ENCODE data around the gene VTI1A. TPM values are rescaled to one million over a fixed set of nuclear protein-coding genes. Genes with fewer than 3 reads are reported as not detected.

The VTI1A gene
- total and polyA plus RNA-seq, 2 experiments from 2014 or later = 26.8 to 31.0 TPM

DNA sequence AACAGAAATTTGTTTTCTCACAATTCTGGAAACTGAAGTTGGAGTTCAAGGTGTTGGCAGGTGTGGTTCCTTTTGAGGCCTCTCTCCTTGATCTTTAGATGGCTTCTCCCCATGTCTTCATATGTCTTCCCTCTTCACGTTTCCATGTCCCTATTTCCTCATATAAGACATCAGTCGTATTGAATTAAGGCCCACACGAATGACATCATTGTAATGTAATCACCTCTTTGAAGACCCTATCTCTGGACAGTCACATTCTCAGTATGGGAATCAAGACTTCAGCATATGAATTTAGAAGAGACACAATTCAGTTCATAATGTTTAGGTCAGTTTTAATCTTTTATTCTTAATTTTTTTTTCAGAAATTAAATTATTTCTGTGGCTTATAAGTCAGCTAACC lies 19.8 kb downstream of the VTI1A start:
- H2AFZ ChIP-seq = no peak overlapping the region
- H3K4me3 ChIP-seq = no peak overlapping the region
- no peaks in the 10 kb centered on the region for H4K20me1 ChIP-seq (replicated peaks; ENCODE audit: insufficient read depth)
- Mint-ChIP-seq H3K4me3 (no peak overlapping the region), H3K27ac (no peak overlapping the region), H3K9me3 (peaks cover 3% of the 10 kb centered on the region; the same call in 1 of the 3 replicates), H3K27me3 (ENCODE audit: insufficient read depth, low read depth, poor library complexity) (no peaks in the 10 kb centered on the region), H3K4me1 (peaks cover under 1% of the 10 kb centered on the region; the same call in 1 of the 3 replicates), H3K36me3 (ENCODE audit: low read depth) (peaks cover 30% of the 10 kb centered on the region)
- ATAC-seq (no peak), DNase-seq (ENCODE audit: low spot score) (no peak)
- peaks cover 15% of the 10 kb centered on the region; the same call in 1 of the 2 replicates for H3K36me3 ChIP-seq (ENCODE audit: insufficient read depth)
- no peaks in the 10 kb centered on the region for H3K27me3 ChIP-seq (ENCODE audit: insufficient read depth)
- no peaks in the 10 kb centered on the region for H3K79me2 ChIP-seq (replicated peaks; ENCODE audit: insufficient read depth)
- H3K9me2 ChIP-seq (ENCODE audit: insufficient read depth) = no peaks in the 10 kb centered on the region
- no peaks in the 10 kb centered on the region for H3F3A ChIP-seq (replicated peaks; ENCODE audit: low read depth)
- H3K27ac ChIP-seq (ENCODE audit: low read depth) = no peak overlapping the region
- TF ChIP-seq ZNF331 (CRISPR knock-in tag; IDR thresholded peaks at IDR 0.05; ENCODE audit: low read depth) (no peak), EZH2phosphoT487 (IDR thresholded peaks at IDR 0.05; ENCODE audit: unreplicated experiment) (no peak), ZNF114 (CRISPR knock-in tag; IDR thresholded peaks at IDR 0.05) (no peak), NANOG (IDR thresholded peaks at IDR 0.05; ENCODE audit: borderline replicate concordance) (no peak), CREB1 (CRISPR knock-in tag; IDR thresholded peaks at IDR 0.05; ENCODE audit: low read depth) (no peak), JUNB (IDR thresholded peaks at IDR 0.05; ENCODE audit: unreplicated experiment) (no peak), EZH2 (IDR thresholded peaks at IDR 0.05; ENCODE audit: low read depth, unreplicated experiment) (no peak), POLR2AphosphoS5 (IDR thresholded peaks at IDR 0.05; ENCODE audit: low read depth) (no peak), STAT1 (IDR thresholded peaks at IDR 0.05; ENCODE audit: unreplicated experiment) (no peak)
- TF ChIP-seq, protein P1, sequence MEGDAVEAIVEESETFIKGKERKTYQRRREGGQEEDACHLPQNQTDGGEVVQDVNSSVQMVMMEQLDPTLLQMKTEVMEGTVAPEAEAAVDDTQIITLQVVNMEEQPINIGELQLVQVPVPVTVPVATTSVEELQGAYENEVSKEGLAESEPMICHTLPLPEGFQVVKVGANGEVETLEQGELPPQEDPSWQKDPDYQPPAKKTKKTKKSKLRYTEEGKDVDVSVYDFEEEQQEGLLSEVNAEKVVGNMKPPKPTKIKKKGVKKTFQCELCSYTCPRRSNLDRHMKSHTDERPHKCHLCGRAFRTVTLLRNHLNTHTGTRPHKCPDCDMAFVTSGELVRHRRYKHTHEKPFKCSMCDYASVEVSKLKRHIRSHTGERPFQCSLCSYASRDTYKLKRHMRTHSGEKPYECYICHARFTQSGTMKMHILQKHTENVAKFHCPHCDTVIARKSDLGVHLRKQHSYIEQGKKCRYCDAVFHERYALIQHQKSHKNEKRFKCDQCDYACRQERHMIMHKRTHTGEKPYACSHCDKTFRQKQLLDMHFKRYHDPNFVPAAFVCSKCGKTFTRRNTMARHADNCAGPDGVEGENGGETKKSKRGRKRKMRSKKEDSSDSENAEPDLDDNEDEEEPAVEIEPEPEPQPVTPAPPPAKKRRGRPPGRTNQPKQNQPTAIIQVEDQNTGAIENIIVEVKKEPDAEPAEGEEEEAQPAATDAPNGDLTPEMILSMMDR (conservative IDR thresholded peaks at IDR 0.05; ENCODE audit: low read depth in 2 of 2) = no peak
- TF ChIP-seq, protein P2, sequence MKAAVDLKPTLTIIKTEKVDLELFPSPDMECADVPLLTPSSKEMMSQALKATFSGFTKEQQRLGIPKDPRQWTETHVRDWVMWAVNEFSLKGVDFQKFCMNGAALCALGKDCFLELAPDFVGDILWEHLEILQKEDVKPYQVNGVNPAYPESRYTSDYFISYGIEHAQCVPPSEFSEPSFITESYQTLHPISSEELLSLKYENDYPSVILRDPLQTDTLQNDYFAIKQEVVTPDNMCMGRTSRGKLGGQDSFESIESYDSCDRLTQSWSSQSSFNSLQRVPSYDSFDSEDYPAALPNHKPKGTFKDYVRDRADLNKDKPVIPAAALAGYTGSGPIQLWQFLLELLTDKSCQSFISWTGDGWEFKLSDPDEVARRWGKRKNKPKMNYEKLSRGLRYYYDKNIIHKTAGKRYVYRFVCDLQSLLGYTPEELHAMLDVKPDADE (IDR thresholded peaks at IDR 0.05) = no peak
- TF ChIP-seq, protein P3, sequence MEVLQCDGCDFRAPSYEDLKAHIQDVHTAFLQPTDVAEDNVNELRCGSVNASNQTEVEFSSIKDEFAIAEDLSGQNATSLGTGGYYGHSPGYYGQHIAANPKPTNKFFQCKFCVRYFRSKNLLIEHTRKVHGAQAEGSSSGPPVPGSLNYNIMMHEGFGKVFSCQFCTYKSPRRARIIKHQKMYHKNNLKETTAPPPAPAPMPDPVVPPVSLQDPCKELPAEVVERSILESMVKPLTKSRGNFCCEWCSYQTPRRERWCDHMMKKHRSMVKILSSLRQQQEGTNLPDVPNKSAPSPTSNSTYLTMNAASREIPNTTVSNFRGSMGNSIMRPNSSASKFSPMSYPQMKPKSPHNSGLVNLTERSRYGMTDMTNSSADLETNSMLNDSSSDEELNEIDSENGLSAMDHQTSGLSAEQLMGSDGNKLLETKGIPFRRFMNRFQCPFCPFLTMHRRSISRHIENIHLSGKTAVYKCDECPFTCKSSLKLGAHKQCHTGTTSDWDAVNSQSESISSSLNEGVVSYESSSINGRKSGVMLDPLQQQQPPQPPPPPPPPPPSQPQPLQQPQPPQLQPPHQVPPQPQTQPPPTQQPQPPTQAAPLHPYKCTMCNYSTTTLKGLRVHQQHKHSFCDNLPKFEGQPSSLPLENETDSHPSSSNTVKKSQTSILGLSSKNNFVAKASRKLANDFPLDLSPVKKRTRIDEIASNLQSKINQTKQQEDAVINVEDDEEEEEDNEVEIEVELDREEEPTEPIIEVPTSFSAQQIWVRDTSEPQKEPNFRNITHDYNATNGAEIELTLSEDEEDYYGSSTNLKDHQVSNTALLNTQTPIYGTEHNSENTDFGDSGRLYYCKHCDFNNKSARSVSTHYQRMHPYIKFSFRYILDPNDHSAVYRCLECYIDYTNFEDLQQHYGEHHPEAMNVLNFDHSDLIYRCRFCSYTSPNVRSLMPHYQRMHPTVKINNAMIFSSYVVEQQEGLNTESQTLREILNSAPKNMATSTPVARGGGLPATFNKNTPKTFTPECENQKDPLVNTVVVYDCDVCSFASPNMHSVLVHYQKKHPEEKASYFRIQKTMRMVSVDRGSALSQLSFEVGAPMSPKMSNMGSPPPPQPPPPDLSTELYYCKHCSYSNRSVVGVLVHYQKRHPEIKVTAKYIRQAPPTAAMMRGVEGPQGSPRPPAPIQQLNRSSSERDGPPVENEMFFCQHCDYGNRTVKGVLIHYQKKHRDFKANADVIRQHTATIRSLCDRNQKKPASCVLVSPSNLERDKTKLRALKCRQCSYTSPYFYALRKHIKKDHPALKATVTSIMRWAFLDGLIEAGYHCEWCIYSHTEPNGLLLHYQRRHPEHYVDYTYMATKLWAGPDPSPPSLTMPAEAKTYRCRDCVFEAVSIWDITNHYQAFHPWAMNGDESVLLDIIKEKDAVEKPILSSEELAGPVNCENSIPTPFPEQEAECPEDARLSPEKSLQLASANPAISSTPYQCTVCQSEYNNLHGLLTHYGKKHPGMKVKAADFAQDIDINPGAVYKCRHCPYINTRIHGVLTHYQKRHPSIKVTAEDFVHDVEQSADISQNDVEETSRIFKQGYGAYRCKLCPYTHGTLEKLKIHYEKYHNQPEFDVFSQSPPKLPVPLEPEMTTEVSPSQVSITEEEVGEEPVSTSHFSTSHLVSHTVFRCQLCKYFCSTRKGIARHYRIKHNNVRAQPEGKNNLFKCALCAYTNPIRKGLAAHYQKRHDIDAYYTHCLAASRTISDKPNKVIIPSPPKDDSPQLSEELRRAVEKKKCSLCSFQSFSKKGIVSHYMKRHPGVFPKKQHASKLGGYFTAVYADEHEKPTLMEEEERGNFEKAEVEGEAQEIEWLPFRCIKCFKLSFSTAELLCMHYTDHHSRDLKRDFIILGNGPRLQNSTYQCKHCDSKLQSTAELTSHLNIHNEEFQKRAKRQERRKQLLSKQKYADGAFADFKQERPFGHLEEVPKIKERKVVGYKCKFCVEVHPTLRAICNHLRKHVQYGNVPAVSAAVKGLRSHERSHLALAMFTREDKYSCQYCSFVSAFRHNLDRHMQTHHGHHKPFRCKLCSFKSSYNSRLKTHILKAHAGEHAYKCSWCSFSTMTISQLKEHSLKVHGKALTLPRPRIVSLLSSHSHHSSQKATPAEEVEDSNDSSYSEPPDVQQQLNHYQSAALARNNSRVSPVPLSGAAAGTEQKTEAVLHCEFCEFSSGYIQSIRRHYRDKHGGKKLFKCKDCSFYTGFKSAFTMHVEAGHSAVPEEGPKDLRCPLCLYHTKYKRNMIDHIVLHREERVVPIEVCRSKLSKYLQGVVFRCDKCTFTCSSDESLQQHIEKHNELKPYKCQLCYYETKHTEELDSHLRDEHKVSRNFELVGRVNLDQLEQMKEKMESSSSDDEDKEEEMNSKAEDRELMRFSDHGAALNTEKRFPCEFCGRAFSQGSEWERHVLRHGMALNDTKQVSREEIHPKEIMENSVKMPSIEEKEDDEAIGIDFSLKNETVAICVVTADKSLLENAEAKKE (CRISPR knock-in tag; IDR thresholded peaks at IDR 0.05) = no peak
- TF ChIP-seq, protein P4, sequence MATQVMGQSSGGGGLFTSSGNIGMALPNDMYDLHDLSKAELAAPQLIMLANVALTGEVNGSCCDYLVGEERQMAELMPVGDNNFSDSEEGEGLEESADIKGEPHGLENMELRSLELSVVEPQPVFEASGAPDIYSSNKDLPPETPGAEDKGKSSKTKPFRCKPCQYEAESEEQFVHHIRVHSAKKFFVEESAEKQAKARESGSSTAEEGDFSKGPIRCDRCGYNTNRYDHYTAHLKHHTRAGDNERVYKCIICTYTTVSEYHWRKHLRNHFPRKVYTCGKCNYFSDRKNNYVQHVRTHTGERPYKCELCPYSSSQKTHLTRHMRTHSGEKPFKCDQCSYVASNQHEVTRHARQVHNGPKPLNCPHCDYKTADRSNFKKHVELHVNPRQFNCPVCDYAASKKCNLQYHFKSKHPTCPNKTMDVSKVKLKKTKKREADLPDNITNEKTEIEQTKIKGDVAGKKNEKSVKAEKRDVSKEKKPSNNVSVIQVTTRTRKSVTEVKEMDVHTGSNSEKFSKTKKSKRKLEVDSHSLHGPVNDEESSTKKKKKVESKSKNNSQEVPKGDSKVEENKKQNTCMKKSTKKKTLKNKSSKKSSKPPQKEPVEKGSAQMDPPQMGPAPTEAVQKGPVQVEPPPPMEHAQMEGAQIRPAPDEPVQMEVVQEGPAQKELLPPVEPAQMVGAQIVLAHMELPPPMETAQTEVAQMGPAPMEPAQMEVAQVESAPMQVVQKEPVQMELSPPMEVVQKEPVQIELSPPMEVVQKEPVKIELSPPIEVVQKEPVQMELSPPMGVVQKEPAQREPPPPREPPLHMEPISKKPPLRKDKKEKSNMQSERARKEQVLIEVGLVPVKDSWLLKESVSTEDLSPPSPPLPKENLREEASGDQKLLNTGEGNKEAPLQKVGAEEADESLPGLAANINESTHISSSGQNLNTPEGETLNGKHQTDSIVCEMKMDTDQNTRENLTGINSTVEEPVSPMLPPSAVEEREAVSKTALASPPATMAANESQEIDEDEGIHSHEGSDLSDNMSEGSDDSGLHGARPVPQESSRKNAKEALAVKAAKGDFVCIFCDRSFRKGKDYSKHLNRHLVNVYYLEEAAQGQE (IDR thresholded peaks at IDR 0.05; ENCODE audit: unreplicated experiment) = no peak
- no peaks in the 10 kb centered on the region for H3K4me1 ChIP-seq (ENCODE audit: insufficient read depth)
- no peak overlapping the region for H3K4me2 ChIP-seq
